Heart left ventricle (tissue), 16 donors: ENCODE data around the gene GABBR2. TPM values are rescaled to one million over a fixed set of nuclear protein-coding genes. Genes with fewer than 3 reads are reported as not detected.

Source experiments
- ATAC-seq, 4 donors: fragments of 200-7000 bp; cut with Tn5 transposase; one replicate each; pipeline ENCODE4 v1.9.1; 2020 to 2022; ENCODE audit warnings: moderate library complexity in 4 of 4, mild to moderate bottlenecking in 3 of 4, moderate number of reproducible peaks in 1 of 4
- DNase-seq, 5 donors: peaks; one replicate each; pipeline ENCODE4 v3.0.0-alpha.2; 2020
- H3K27ac ChIP-seq, 12 donors: fragments of 200-600 bp; sonication (generic) in 4 of 12; one replicate each; pipeline versions ENCODE4 v1.5.0 to v1.8.0; 2016 to 2022; ENCODE audit warnings: mild to moderate bottlenecking in 2 of 12
- H3K27me3 ChIP-seq, 9 donors: fragments of 200-600 bp; sonication (generic) in 2 of 9; one replicate each; pipeline versions ENCODE4 v1.5.1 to v1.8.0; 2016 to 2022; ENCODE audit warnings: mild to moderate bottlenecking in 3 of 9
- H3K36me3 ChIP-seq, 9 donors: fragments of 200-600 bp; sonication (generic) in 2 of 9; one replicate each; pipeline versions ENCODE4 v1.5.0 to v1.8.0; 2018 to 2022; ENCODE audit warnings: mild to moderate bottlenecking in 2 of 9
- H3K4me1 ChIP-seq, 12 donors: fragments of 200-600 bp; sonication (generic) in 4 of 12; one replicate each; pipeline versions ENCODE4 v1.5.0 to v1.8.0; 2016 to 2022; ENCODE audit warnings: mild to moderate bottlenecking in 3 of 12
- H3K4me3 ChIP-seq, 12 donors: fragments of 200-600 bp; sonication (generic) in 4 of 12; one replicate each; pipeline versions ENCODE4 v1.5.0 to v1.8.0; 2017 to 2022; ENCODE audit warnings: mild to moderate bottlenecking in 9 of 12, moderate library complexity in 4 of 12
- H3K9me3 ChIP-seq, 12 donors: fragments of 200-600 bp; sonication (generic) in 4 of 12; one replicate each; pipeline versions ENCODE4 v1.5.0 to v1.8.0; 2016 to 2022; ENCODE audit warnings: mild to moderate bottlenecking in 1 of 12
- CTCF ChIP-seq, 12 donors: fragments of 200-600 bp; sonication (generic) in 4 of 12; IDR thresholded peaks; one replicate each; pipeline versions ENCODE4 v1.5.0 to v1.8.0; 2018 to 2022; ENCODE audit warnings: antibody characterized with exemption in 12 of 12, mild to moderate bottlenecking in 5 of 12
- POLR2A ChIP-seq, 2 donors: fragments of 450-650 bp; IDR thresholded peaks; one replicate each; pipeline ENCODE4 v1.6.1; 2017; ENCODE audit warnings: antibody characterized with exemption in 2 of 2, mild to moderate bottlenecking in 2 of 2, moderate library complexity in 2 of 2
- WGBS, 4 donors: extraction: QIAGEN DNeasy Blood & Tissue Kit in 2 of 4; methylation state at CpG; one replicate each; pipeline versions ENCODE4 v1.1.5 to v1.1.7; 2013 to 2018; 5-methylcytosine and 5-hydroxymethylcytosine counted together
- intact Hi-C, 10 donors: fragments of 100-400 bp; cut with DNase I; formaldehyde crosslinking; loops; one replicate each; pipeline versions ENCODE4 v1.11.1 to v1.14.2; 2022
- polyA plus RNA-seq, 2 donors: library from polyadenylated mRNA; stranded (reverse); fragments of 200-250 nt; gene quantifications; one replicate each; pipeline ENCODE4 v1.2.3, GENCODE V29; 2013
- total RNA-seq, 9 donors: library from RNA; depleted of rRNA in 2 of 9; stranded (reverse); fragments of >200 nt in 2 of 9; fragmentation: NEBNext Ultra II Directional in 3 of 9; extraction: Animal tissue kit (Norgen Biotek cat#: 25700) in 3 of 9; gene quantifications; one replicate each; pipeline versions ENCODE4 v1.1.0 to v1.2.4, GENCODE V29; 2016 to 2023
- donor health status: ischemic (EF 13 %, LVEDD 7.1; RV severe dilation, severe dysfunction).
- donor health status: healthy with polysubstance abuse.
- donor health status: DM: no; HTN: yes; CAD: no.
- donor health status: DM: no; HTN: no; CAD: no.
- donor health status: ischemic (EF 25% LVEDD 6.9; RV normal size, moderate dysfunction).
- donor health status: ischemic (EF 25% LVEDD 5.7; RV mildly dilated, moderate dysfunction).
- donor health status: healthy.
- donor health status: DM: yes; HTN: yes; CAD: no.
- donor health status: ischemic (EF 35%, LVEDD 5.7; RV mildly dilated, moderate dysfunction).
- donor health status: nonischemic (EF 11% LVEDD 7.7; RV severe dilation, severe dysfunction).
- donor health status: DM: yes; HTN: yes; CAD: no.
- donor health status: PGD.
- donor health status: ischemic (EF 29% LVEDD 5.4; RV normal size, mild dysfunction).
- donor health status: nonischemic (EF 23%, LVEDD 6.1; RV moderate dilation, normal function).

Gene GABBR2
- total and polyA plus RNA-seq, 11 donors, result 0.11 to 3.4 (median 0.58) TPM

DNA sequence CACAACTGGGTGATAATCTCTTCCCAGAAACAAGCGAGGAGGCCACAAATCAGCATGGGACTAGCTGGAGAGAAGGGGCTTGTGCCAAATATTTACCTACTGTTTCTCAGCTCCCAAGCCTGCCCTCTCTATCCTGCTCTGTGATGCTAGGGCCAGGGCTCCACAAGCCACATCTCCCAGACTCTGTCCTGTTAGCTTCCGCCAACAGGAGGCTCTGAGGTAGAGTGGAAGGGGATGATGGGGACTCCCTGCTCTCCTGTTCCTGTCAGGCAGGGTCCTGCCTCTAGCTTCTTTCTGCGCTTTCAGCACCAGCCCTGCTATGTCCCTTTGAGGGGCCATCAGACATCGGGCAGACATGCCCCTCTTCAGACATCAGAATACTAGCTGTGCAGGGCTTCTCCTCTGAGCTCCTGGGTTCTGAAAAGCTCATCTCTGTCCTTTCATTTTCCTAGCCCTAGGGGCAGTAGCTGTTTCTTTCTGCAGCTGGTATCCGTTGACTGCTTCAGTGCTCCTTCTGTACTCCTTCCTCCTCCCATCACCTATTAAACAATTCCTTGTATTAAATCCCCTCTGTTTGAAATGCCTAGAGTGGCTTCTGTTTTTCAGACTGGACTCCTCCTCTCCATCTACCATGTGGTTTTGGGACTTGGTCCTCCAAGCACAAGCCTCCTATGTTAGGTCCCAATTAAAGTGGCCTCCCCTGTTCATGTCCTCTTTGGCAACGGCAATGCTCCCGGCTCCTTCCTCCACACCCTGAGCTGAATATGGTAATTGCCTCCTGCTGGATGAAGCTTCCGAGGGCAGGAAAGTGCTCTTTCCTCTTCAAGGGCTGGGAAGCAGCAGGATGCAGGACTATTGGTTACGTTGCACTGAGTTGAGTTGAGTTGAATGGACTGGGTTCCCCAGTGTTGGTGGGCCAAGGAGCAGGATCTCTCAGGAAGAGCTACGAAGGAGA is 292.2 kb downstream of the GABBR2 start:
- Histone ChIP-seq H3K36me3 (no peaks in the 10 kb centered on the region), H3K27ac (no peak overlapping the region), H3K9me3 (peaks cover 0 to 9% (median 0%) of the 10 kb centered on the region in 12 donors), H3K4me3 (no peak overlapping the region), H3K4me1 (no peaks in the 10 kb centered on the region), H3K27me3 (peaks cover 0 to 3% (median 0%) of the 10 kb centered on the region in 9 donors)
- no peak for TF ChIP-seq POLR2A (IDR thresholded peaks at IDR 0.05)
- no peak for TF ChIP-seq CTCF (IDR thresholded peaks at IDR 0.05)
- no peak for DNase-seq
- ATAC-seq, result no peak
- WGBS, 4 donors, result 68 to 75% (median 69%) methylated on average over 10 of the region's 10 CpGs
- intact Hi-C loops, result no loop called here

- no peak overlapping the region for H3K4me3 ChIP-seq
- DNase-seq, result no peak
- intact Hi-C loops, result no loop called here
- no peak overlapping the region for H3K27ac ChIP-seq
- WGBS, 4 donors, result 60 to 73% (median 65%) methylated on average over 4 of the region's 4 CpGs
- peaks cover 0 to 3% (median 0%) of the 10 kb centered on the region in 9 donors for H3K27me3 ChIP-seq
- H3K9me3 ChIP-seq, result peaks cover 0 to 9% (median 0%) of the 10 kb centered on the region in 12 donors
- H3K36me3 ChIP-seq, result no peaks in the 10 kb centered on the region
- no peak for ATAC-seq
- H3K4me1 ChIP-seq, result peaks cover 0 to under 1% (median 0%) of the 10 kb centered on the region in 12 donors
- TF ChIP-seq CTCF (IDR thresholded peaks at IDR 0.05) (no peak), POLR2A (IDR thresholded peaks at IDR 0.05) (no peak)
Measured at GRCh38 chr9:98415782-98416181, 293.0 kb downstream of the GABBR2 start.

- Histone ChIP-seq H3K27ac (no peak overlapping the region), H3K4me3 (no peak overlapping the region), H3K27me3 (no peaks in the 10 kb centered on the region), H3K9me3 (peaks cover 0 to 9% (median 0%) of the 10 kb centered on the region in 12 donors), H3K4me1 (peaks cover 0 to 13% (median 1%) of the 10 kb centered on the region in 12 donors), H3K36me3 (no peaks in the 10 kb centered on the region)
- no peak for ATAC-seq
- intact Hi-C loops, result no loop called here
- DNase-seq, result no peak
- WGBS, 4 donors, result 67 to 73% (median 70%) methylated on average over 1 of the region's 1 CpG
- TF ChIP-seq POLR2A (IDR thresholded peaks at IDR 0.05), result no peak
- no peak for TF ChIP-seq CTCF (IDR thresholded peaks at IDR 0.05)
Measured at GRCh38 chr9:98413084-98413483, 295.7 kb downstream of the GABBR2 start.

- no peak for TF ChIP-seq CTCF (IDR thresholded peaks at IDR 0.05)
- TF ChIP-seq POLR2A (IDR thresholded peaks at IDR 0.05), result no peak
- H3K36me3 ChIP-seq, result no peaks in the 10 kb centered on the region
- H3K9me3 ChIP-seq, result peaks cover 0 to 9% (median 0%) of the 10 kb centered on the region in 12 donors
- H3K4me1 ChIP-seq, result peaks cover 0 to 13% (median 1%) of the 10 kb centered on the region in 12 donors
- H3K4me3 ChIP-seq, result no peak overlapping the region
- ATAC-seq, result no peak
- H3K27me3 ChIP-seq, result no peaks in the 10 kb centered on the region
- DNase-seq, result no peak
- H3K27ac ChIP-seq, result peak overlapping the region in 3 of 12 donors; percentile 8 to 24 (median 9)
- WGBS, 4 donors, result 71 to 82% (median 78%) methylated on average over 10 of the region's 10 CpGs
- intact Hi-C loops, result no loop called here
Measured at GRCh38 chr9:98412101-98412842, 296.5 kb downstream of the GABBR2 start.
